ENCODE measurements around the gene RBM28. TPM values are rescaled to one million over a fixed set of nuclear protein-coding genes. Genes with fewer than 3 reads are reported as not detected.
A peak's percentile ranks its signal among the peaks of the same experiment; 100 is the strongest.

Gene RBM28
- total and polyA plus RNA-seq, 2 of the 8 experiments (the other 6 are each of a cell fraction or from before 2014, with no cell fraction given) = 12.8 to 65.3 TPM

GRCh38 chr7:128275681-128276080, 68.0 kb downstream of the RBM28 start:
- peaks cover 0 to 4% of the 10 kb centered on the region in 2 experiments; a peak in 1 of 4 replicates for H3K9me3 ChIP-seq (ENCODE audit: insufficient read depth in 2 of 2, low read depth in 1 of 2, low read length in 1 of 2)
- no peaks in the 10 kb centered on the region for H3K23me2 ChIP-seq (ENCODE audit: low read depth, low read length)
- no peak overlapping the region for H3K56ac ChIP-seq (replicated peaks; ENCODE audit: insufficient read length, low read depth, low read length)
- no peak overlapping the region for H2BK120ac ChIP-seq (replicated peaks; ENCODE audit: low read depth, low read length)
- peak overlapping the region; percentile 85; the same call in 1 of the 2 replicates for H2AK5ac ChIP-seq (ENCODE audit: low read depth, low read length)
- H4K20me1 ChIP-seq (replicated peaks in 1 of 2; ENCODE audit: control insufficient read depth in 1 of 2, insufficient read depth in 2 of 2, low read length in 2 of 2) = no peaks in the 10 kb centered on the region
- no peak overlapping the region for H3K23ac ChIP-seq (ENCODE audit: insufficient read length)
- 0 out of 2 replicates have a peak overlapping the region, but pooled peaks have one; percentile 48 for H2BK20ac ChIP-seq (ENCODE audit: low read length)
- no peaks in the 10 kb centered on the region for H3K36me3 ChIP-seq (ENCODE audit: control insufficient read depth in 2 of 4, insufficient read depth in 4 of 4, low read length in 3 of 4)
- ChIA-PET CTCF (ENCODE audit: partially characterized antibody) (interaction anchor here (0.8 to 1.3 kb wide), 2 partner anchors 11 to 12 kb away, joined by 3 read pairs; no protein-coding TSS in a partner anchor), POLR2A (ENCODE audit: partially characterized antibody) (interaction anchor here (1.0 to 2.2 kb wide), 2 partner anchors 8 to 12 kb away, joined by 3 to 8 read pairs; no protein-coding TSS in a partner anchor)
- peaks cover 3 to 15% (median 8%) of the 10 kb centered on the region in 4 experiments; a peak in 6 of 7 replicates for H3K4me1 ChIP-seq (replicated peaks in 1 of 4; ENCODE audit: control insufficient read depth in 3 of 4, insufficient read depth in 4 of 4, low read length in 3 of 4)
- no peak overlapping the region for H4K8ac ChIP-seq (ENCODE audit: extremely low read depth, insufficient read depth, low read length)
- FAIRE-seq (no peak), DNase-seq (ENCODE audit: low read depth in 1 of 2, low spot score in 2 of 2) (no peak)
- no peak overlapping the region for H3K27ac ChIP-seq (ENCODE audit: low read depth, low read length)
- H2BK5ac ChIP-seq (ENCODE audit: low read depth, low read length) = 0 out of 2 replicates have a peak overlapping the region, but pooled peaks have one; percentile 24
- no peak overlapping the region for H3K18ac ChIP-seq (ENCODE audit: extremely low read depth, low read length)
- H4K5ac ChIP-seq (ENCODE audit: insufficient read length, low read depth, low read length) = no peak overlapping the region
- no peak overlapping the region for H3K4me2 ChIP-seq (ENCODE audit: insufficient read depth in 1 of 2, low read depth in 2 of 2, low read length in 2 of 2)
- peaks cover 0 to 4% (median under 1%) of the 10 kb centered on the region in 4 experiments; a peak in 2 of 7 replicates for H3K27me3 ChIP-seq (replicated peaks in 1 of 4; ENCODE audit: control insufficient read depth in 3 of 4, extremely low read depth in 1 of 4, insufficient read depth in 3 of 4, low read length in 3 of 4)
- H4K91ac ChIP-seq (replicated peaks; ENCODE audit: insufficient read length, low read length) = no peak overlapping the region
- no peak overlapping the region for H3K14ac ChIP-seq (ENCODE audit: insufficient read length)
- no peaks in the 10 kb centered on the region for H3K79me1 ChIP-seq (ENCODE audit: low read depth, low read length)
- no peak overlapping the region for H2BK12ac ChIP-seq (ENCODE audit: low read depth, low read length)
- no peak overlapping the region for H3K9ac ChIP-seq (replicated peaks in 1 of 4; ENCODE audit: extremely low read depth in 1 of 4, low read depth in 3 of 4, low read length in 3 of 4)
- H2BK15ac ChIP-seq (ENCODE audit: low read length) = peak overlapping the region; percentile 81; the same call in 1 of the 2 replicates
- H3K4ac ChIP-seq (replicated peaks; ENCODE audit: insufficient read length, low read depth, low read length) = no peak overlapping the region
- 87% methylated on average over 4 of the region's 4 CpGs; no CpG with 5 or more reads in 1 of the 2 experiments for WGBS, 2 experiments (ENCODE audit: extremely low coverage in 1 of 2, insufficient coverage in 1 of 2, insufficient read length in 1 of 2, insufficient replicate concordance in 2 of 2, low coverage in 1 of 2, low lambda C conversion rate in 2 of 2, missing lambda C conversion rate in 1 of 2)
- no peaks in the 10 kb centered on the region for H3K79me2 ChIP-seq (ENCODE audit: control insufficient read depth in 1 of 2, insufficient read depth in 2 of 2, low read length in 2 of 2)
- no peak overlapping the region for H3K4me3 ChIP-seq (ENCODE audit: extremely low read depth in 1 of 4, insufficient read depth in 2 of 4, low read depth in 3 of 4, low read length in 4 of 4)
- no peak overlapping the region for H2AFZ ChIP-seq (ENCODE audit: low read length)
- TF ChIP-seq, protein P1, sequence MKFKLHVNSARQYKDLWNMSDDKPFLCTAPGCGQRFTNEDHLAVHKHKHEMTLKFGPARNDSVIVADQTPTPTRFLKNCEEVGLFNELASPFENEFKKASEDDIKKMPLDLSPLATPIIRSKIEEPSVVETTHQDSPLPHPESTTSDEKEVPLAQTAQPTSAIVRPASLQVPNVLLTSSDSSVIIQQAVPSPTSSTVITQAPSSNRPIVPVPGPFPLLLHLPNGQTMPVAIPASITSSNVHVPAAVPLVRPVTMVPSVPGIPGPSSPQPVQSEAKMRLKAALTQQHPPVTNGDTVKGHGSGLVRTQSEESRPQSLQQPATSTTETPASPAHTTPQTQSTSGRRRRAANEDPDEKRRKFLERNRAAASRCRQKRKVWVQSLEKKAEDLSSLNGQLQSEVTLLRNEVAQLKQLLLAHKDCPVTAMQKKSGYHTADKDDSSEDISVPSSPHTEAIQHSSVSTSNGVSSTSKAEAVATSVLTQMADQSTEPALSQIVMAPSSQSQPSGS (IDR thresholded peaks at IDR 0.05; ENCODE audit: low read length) = no peak
- TF ChIP-seq, protein P2, sequence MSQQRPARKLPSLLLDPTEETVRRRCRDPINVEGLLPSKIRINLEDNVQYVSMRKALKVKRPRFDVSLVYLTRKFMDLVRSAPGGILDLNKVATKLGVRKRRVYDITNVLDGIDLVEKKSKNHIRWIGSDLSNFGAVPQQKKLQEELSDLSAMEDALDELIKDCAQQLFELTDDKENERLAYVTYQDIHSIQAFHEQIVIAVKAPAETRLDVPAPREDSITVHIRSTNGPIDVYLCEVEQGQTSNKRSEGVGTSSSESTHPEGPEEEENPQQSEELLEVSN (IDR thresholded peaks at IDR 0.05) = no peak
- no peak for TF ChIP-seq JUN (IDR thresholded peaks at IDR 0.05; ENCODE audit: low read depth, low read length)
- TF ChIP-seq GABPA (IDR thresholded peaks at IDR 0.05; ENCODE audit: borderline replicate concordance, insufficient read depth, low read length) = no peak
- TF ChIP-seq SRF (IDR thresholded peaks at IDR 0.05; ENCODE audit: low read depth, low read length) = no peak
- TF ChIP-seq CHD2 (IDR thresholded peaks at IDR 0.05; ENCODE audit: low read length) = no peak
- TF ChIP-seq RXRA (IDR thresholded peaks at IDR 0.05; ENCODE audit: insufficient read depth, low read depth, low read length) = no peak
- TF ChIP-seq JUND (IDR thresholded peaks at IDR 0.05; ENCODE audit: low read length) = no peak
- no peak for TF ChIP-seq SIN3A (conservative IDR thresholded peaks at IDR 0.05 in 1 of 2, IDR thresholded peaks at IDR 0.05 in 1 of 2; ENCODE audit: low read depth in 1 of 2, low read length in 2 of 2)
- no peak for TF ChIP-seq TBP (IDR thresholded peaks at IDR 0.05; ENCODE audit: low read depth, low read length)
